Testis (tissue), 2 donors: ENCODE results near the gene TTLL9.

Source experiments
- POLR2A ChIP-seq: fragments of 450-650 bp; IDR thresholded peaks from one replicate; pipeline ENCODE4 v1.6.1; 2017; ENCODE audit warnings: antibody characterized with exemption, mild to moderate bottlenecking, moderate library complexity
- TF ChIP-seq, protein P1 (sequence below), 3 experiments: fragments of 450-650 bp in 2 of 3; fragments of 200-600 bp in 1 of 3; sonication (generic) in 1 of 3; IDR thresholded peaks; one replicate each; pipeline ENCODE4 v1.5.1; 2016 to 2019; ENCODE audit warnings: antibody characterized with exemption in 3 of 3, mild to moderate bottlenecking in 2 of 3, moderate library complexity in 1 of 3

DNA sequence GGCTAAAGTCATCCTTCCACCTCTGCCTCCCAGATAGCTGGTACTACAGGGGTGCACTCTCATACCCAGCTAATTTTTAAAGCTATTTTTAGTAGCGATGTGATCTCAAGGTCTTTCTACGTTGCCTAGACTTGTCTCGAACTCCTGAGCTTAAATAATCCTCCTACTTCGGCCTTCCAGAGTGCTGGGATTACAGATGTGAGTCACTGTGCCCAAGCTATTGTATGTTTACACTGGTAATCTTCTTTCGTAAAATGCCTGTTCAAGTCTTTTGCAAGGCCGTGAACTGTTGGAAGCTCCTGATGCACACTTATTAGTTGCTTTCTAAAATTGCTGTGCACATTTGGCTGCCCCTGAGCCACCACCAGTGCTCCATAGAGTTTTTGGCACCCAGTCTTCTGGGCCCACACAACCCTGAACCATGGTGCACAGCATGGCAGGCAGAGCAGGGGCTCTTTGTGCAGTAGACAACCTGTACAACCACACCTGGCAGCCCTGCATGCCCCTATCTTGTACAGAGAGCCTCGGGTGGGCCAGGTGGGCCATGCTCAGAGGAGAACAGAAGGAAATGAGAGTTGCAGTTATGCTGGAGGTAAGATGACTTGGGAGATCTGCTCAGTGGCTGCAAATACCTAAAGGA, 48.2 kb downstream of the TTLL9 start:
- TF ChIP-seq, protein P1, sequence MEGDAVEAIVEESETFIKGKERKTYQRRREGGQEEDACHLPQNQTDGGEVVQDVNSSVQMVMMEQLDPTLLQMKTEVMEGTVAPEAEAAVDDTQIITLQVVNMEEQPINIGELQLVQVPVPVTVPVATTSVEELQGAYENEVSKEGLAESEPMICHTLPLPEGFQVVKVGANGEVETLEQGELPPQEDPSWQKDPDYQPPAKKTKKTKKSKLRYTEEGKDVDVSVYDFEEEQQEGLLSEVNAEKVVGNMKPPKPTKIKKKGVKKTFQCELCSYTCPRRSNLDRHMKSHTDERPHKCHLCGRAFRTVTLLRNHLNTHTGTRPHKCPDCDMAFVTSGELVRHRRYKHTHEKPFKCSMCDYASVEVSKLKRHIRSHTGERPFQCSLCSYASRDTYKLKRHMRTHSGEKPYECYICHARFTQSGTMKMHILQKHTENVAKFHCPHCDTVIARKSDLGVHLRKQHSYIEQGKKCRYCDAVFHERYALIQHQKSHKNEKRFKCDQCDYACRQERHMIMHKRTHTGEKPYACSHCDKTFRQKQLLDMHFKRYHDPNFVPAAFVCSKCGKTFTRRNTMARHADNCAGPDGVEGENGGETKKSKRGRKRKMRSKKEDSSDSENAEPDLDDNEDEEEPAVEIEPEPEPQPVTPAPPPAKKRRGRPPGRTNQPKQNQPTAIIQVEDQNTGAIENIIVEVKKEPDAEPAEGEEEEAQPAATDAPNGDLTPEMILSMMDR (IDR thresholded peaks at IDR 0.05) = no peak
- no peak for TF ChIP-seq POLR2A
